GM21381 (cell line): ENCODE data around the gene KLHL7.

Experiments
- ATAC-seq: cut with Tn5 transposase; IDR thresholded peaks from one replicate; pipeline ENCODE4 v1.9.1; 2021; ENCODE audit warnings: mild to moderate bottlenecking, moderate library complexity; ENCODE audit not compliant: unreplicated experiment

The KLHL7 gene

GRCh38 chr7:23105644-23106056, at the start of gene KLHL7:
KLHL7 (plus strand) TSS chr7:23105785; CDS start chr7:23106027, 242 bp downstream.
- peak; percentile 96 for ATAC-seq

- ATAC-seq: no peak
Observed at GRCh38 chr7:23058408-23059096, 47.0 kb upstream of the KLHL7 start.

- ATAC-seq: no peak
Observed at GRCh38 chr7:23061327-23061726, 44.3 kb upstream of the KLHL7 start.

- ATAC-seq: no peak
Observed at GRCh38 chr7:23062452-23062851, 43.1 kb upstream of the KLHL7 start.

GRCh38 chr7:23065974-23066373, 39.6 kb upstream of the KLHL7 start:
- ATAC-seq: no peak

GRCh38 chr7:23067271-23067670, 38.3 kb upstream of the KLHL7 start:
- ATAC-seq: no peak

- no peak for ATAC-seq
Observed at GRCh38 chr7:23072048-23072447, 33.5 kb upstream of the KLHL7 start.

GRCh38 chr7:23072922-23073321, 32.7 kb upstream of the KLHL7 start:
- no peak for ATAC-seq

- ATAC-seq: no peak
Observed at GRCh38 chr7:23074443-23075261, 30.9 kb upstream of the KLHL7 start.

- ATAC-seq: no peak
Observed at GRCh38 chr7:23075571-23075970, 30.0 kb upstream of the KLHL7 start.

GRCh38 chr7:23076772-23077171, 28.8 kb upstream of the KLHL7 start:
- ATAC-seq: no peak

GRCh38 chr7:23093111-23093510, 12.5 kb upstream of the KLHL7 start:
- no peak for ATAC-seq

- no peak for ATAC-seq
Observed at GRCh38 chr7:23093546-23093945, 12.0 kb upstream of the KLHL7 start.

- no peak for ATAC-seq
Observed at GRCh38 chr7:23096518-23097290, 8.9 kb upstream of the KLHL7 start.

- ATAC-seq: no peak
Observed at GRCh38 chr7:23098029-23098428, 7.6 kb upstream of the KLHL7 start.

- ATAC-seq: no peak
Observed at GRCh38 chr7:23098460-23098859, 7.1 kb upstream of the KLHL7 start.

GRCh38 chr7:23100697-23101096, 4.9 kb upstream of the KLHL7 start:
- ATAC-seq: no peak

GRCh38 chr7:23105086-23105643, 420 bp upstream of the KLHL7 start:
- ATAC-seq: peak; percentile 17

- peak; percentile 25 for ATAC-seq
Observed at GRCh38 chr7:23106057-23106822, 655 bp downstream of the KLHL7 start.
